Kidney (tissue), 14 donors: ENCODE measurements around the gene ADAMTS15. TPM values are rescaled to one million over a fixed set of nuclear protein-coding genes. Genes with fewer than 3 reads are reported as not detected.

Source experiments
- DNase-seq, 5 donors: peaks; one replicate each; pipeline ENCODE4 v3.0.0-alpha.2; 2013 to 2020
- FAIRE-seq: peaks from 2 replicates; lab custom pipeline; 2012; peaks lifted over from hg19 to GRCh38; lab: Jason Lieb, UNC
- H3K27ac ChIP-seq, 2 donors: one replicate each; pipeline ENCODE4 v1.7.0; 2013; ENCODE audit warnings: low read depth in 2 of 2, low read length in 2 of 2, inconsistent platforms in 1 of 2
- H3K27me3 ChIP-seq: one replicate; pipeline ENCODE4 v1.7.1; 2013; ENCODE audit warnings: low read length, inconsistent platforms; ENCODE audit not compliant: control insufficient read depth, insufficient read depth
- H3K36me3 ChIP-seq, 3 donors: one replicate each; pipeline versions ENCODE4 v1.7.0 to v1.7.1; 2013; ENCODE audit warnings: low read length in 3 of 3, control low read depth in 1 of 3, inconsistent platforms in 1 of 3; ENCODE audit not compliant: insufficient read depth in 3 of 3, control insufficient read depth in 2 of 3
- H3K4me1 ChIP-seq, 3 donors: one replicate each; pipeline versions ENCODE4 v1.7.0 to v1.7.1; 2013; ENCODE audit warnings: low read length in 3 of 3, inconsistent platforms in 1 of 3, low read depth in 1 of 3; ENCODE audit not compliant: control insufficient read depth in 2 of 3, insufficient read depth in 2 of 3
- H3K4me3 ChIP-seq, 3 donors: one replicate each; pipeline versions ENCODE4 v1.7.0 to v1.8.1; 2013; ENCODE audit warnings: low read length in 3 of 3, control low read depth in 1 of 3, inconsistent platforms in 1 of 3
- H3K9ac ChIP-seq, 3 donors: one replicate each; pipeline versions ENCODE4 v1.7.0 to v1.7.1; 2013; ENCODE audit warnings: low read length in 3 of 3, control low read depth in 1 of 3, inconsistent platforms in 1 of 3
- H3K9me3 ChIP-seq, 3 donors: one replicate each; pipeline versions ENCODE4 v1.7.0 to v1.7.1; 2013; ENCODE audit warnings: low read length in 3 of 3, control low read depth in 1 of 3, inconsistent platforms in 1 of 3; ENCODE audit not compliant: control insufficient read depth in 2 of 3, insufficient read depth in 1 of 3
- intact Hi-C: fragments of 100-400 bp; cut with DNase I; formaldehyde crosslinking; loops from one replicate; pipeline ENCODE4 v1.11.1; 2022
- polyA plus RNA-seq: library from polyadenylated mRNA; stranded (reverse); fragments of 350-450 nt; fragmentation: Illumina TruSeq; extraction: RNeasy Lipid Tissue Mini Kit (QIAGEN cat#74804); gene quantifications from one replicate; pipeline ENCODE4 v1.2.3, GENCODE V29; 2014; ENCODE audit warnings: low read depth, low replicate concordance; ENCODE audit not compliant: insufficient read depth
- total RNA-seq: library from RNA; stranded (reverse); fragmentation: NEBNext Ultra II Directional; extraction: Animal tissue kit (Norgen Biotek cat#: 25700); gene quantifications from one replicate; pipeline ENCODE4 v1.2.1, GENCODE V29; 2021
- TF ChIP-seq, protein P1 (sequence below): IDR thresholded peaks from 3 replicates; pipeline ENCODE4 v1.5.1; 2012; ENCODE audit warnings: mild to moderate bottlenecking, moderate library complexity, borderline replicate concordance; ENCODE audit not compliant: insufficient read depth; ENCODE audit errors: extremely low read depth
- donor health status: control.
- donor health status: control.
- donor health status: control.
- donor health status: control.
- donor health status: control.
- donor health status: DM: yes; HTN: yes; CAD: no.
- donor health status: Normal renal cell carcinoma (clear cell type).

The ADAMTS15 gene
- total and polyA plus RNA-seq, 2 donors from 2014 or later, result 3.6 to 6.2 TPM

DNA sequence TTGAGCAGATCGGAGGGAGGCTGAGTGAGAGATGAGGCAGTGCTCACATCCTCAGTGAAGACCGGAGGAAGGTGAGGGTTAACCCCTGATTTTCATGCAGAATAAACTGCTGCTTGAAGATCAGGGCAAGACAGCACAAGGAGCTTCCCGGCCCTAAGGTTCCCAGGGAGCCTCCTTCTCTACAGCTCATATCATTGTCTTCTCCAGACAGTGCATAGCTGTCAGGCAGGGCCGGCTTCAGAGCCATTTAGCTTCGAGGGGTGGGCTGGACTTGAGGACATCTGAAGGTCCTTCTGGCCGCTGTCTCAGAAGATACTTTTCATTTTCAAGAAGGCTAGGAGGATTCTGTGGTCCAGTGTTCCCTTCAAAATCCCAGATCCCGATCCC, 27.3 kb upstream of the ADAMTS15 start:
- intact Hi-C loops, result no loop called here
- no peak overlapping the region for H3K9ac ChIP-seq
- FAIRE-seq, result no peak
- peaks cover 1% of the 10 kb centered on the region for H3K27me3 ChIP-seq
- no peaks in the 10 kb centered on the region for H3K36me3 ChIP-seq
- DNase-seq, result no peak
- H3K9me3 ChIP-seq, result no peaks in the 10 kb centered on the region
- TF ChIP-seq, protein P1, sequence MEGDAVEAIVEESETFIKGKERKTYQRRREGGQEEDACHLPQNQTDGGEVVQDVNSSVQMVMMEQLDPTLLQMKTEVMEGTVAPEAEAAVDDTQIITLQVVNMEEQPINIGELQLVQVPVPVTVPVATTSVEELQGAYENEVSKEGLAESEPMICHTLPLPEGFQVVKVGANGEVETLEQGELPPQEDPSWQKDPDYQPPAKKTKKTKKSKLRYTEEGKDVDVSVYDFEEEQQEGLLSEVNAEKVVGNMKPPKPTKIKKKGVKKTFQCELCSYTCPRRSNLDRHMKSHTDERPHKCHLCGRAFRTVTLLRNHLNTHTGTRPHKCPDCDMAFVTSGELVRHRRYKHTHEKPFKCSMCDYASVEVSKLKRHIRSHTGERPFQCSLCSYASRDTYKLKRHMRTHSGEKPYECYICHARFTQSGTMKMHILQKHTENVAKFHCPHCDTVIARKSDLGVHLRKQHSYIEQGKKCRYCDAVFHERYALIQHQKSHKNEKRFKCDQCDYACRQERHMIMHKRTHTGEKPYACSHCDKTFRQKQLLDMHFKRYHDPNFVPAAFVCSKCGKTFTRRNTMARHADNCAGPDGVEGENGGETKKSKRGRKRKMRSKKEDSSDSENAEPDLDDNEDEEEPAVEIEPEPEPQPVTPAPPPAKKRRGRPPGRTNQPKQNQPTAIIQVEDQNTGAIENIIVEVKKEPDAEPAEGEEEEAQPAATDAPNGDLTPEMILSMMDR, result no peak
- no peak overlapping the region for H3K4me3 ChIP-seq
- H3K27ac ChIP-seq, result no peak overlapping the region
- H3K4me1 ChIP-seq, result peaks cover 0 to 2% (median 0%) of the 10 kb centered on the region in 3 donors

DNA sequence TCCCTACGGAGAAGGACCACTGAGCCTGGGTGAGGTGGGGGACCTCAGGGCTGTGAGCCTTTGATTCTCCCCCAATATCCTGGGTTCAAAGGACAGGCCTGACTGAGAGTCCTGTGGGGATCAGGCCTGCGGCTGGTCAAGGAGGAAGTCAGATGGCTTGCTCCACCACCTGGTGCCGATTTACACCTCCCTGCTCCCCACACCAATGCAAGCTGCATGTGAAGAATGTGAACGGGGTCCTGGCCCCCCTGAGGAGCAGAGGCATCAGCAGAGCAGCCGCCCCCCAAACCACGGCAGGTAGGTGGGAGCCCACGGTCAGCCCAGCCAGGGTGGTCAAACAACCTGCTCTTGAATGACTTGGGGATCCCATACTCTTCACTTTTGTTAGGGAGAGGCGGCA, 26.7 kb upstream of the ADAMTS15 start:
- Histone ChIP-seq H3K36me3 (no peaks in the 10 kb centered on the region), H3K9ac (no peak overlapping the region), H3K27ac (no peak overlapping the region), H3K27me3 (peaks cover 6% of the 10 kb centered on the region), H3K4me1 (peaks cover 0 to 2% (median 0%) of the 10 kb centered on the region in 3 donors), H3K9me3 (no peaks in the 10 kb centered on the region), H3K4me3 (no peak overlapping the region)
- FAIRE-seq (no peak), DNase-seq (no peak)
- TF ChIP-seq, protein P1, result no peak
- intact Hi-C loops, result no loop called here

DNA sequence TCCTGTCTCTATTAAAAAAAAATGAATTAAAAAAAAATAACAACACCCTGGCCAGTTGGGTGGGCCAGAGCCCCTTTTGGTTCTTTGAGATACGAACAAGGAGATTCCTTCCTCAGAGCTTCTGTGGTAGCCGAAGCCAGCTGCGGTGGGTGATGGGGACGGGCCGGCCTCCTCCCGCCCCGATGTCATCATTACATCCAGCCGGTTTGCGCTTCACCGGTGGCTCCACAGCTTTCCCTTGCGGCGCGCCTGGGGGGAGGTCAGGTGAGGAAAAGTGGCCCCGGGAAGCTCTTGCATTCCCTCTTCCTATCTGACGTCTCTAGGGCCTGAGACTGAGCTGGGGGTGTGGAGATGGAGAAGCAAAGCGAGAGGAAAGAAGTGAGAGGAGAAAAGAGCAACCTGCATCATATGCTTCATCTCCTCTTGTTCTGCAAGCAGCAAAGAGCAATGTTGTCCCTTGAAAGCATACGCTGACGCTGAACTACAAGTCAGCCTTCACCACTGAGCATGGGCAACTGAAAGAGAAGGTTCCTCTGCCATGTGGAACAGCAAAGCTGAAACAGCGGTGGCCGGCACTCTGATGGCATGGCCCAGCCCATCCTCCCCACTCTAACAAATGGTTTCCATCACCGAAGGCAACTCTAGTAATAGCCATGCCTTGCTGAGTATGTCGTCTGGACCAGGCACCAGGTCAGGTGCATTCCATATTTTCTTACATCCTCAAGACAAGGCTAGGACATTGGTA, 26.0 kb upstream of the ADAMTS15 start:
- Histone ChIP-seq H3K4me3 (no peak overlapping the region), H3K9me3 (no peaks in the 10 kb centered on the region), H3K36me3 (no peaks in the 10 kb centered on the region), H3K27me3 (peaks cover 12% of the 10 kb centered on the region), H3K4me1 (peaks cover 0 to 3% (median 0%) of the 10 kb centered on the region in 3 donors), H3K9ac (no peak overlapping the region), H3K27ac (no peak overlapping the region)
- intact Hi-C loops, result no loop called here
- no peak for DNase-seq
- TF ChIP-seq, protein P1, result no peak
- no peak for FAIRE-seq
